T47D (cell line): Measurements from ENCODE around the gene EVC.

Experiments
- DNase-seq, 2 experiments: peaks; one replicate each; pipeline versions ENCODE4 v3.0.0 to v3.0.0-alpha.2; 2011 to 2012; ENCODE audit warnings: low read depth in 1 of 2, low spot score in 1 of 2
- JUND ChIP-seq: IDR thresholded peaks from 2 replicates; pipeline ENCODE4 v1.6.1; 2012; ENCODE audit warnings: low read depth
- in situ Hi-C: cut with HindIII; loops from 2 replicates; pipeline ENCODE4 v1.10.0; 2016; ENCODE audit warnings: low sequenced_read_pairs, low pct_unique_long_range_greater_than_20kb

EVC gene

GRCh38 chr4:5700459-5700858 is 10.5 kb upstream of the EVC start:
- in situ Hi-C loops = no loop called here
- no peak for DNase-seq
- TF ChIP-seq JUND = no peak

- no peak for TF ChIP-seq JUND
- DNase-seq = no peak
- in situ Hi-C loops = no loop called here
Observed at GRCh38 chr4:5701971-5702370, 9.0 kb upstream of the EVC start.

- in situ Hi-C loops = no loop called here
Observed at GRCh38 chr4:5703831-5704230, 7.2 kb upstream of the EVC start.

DNA sequence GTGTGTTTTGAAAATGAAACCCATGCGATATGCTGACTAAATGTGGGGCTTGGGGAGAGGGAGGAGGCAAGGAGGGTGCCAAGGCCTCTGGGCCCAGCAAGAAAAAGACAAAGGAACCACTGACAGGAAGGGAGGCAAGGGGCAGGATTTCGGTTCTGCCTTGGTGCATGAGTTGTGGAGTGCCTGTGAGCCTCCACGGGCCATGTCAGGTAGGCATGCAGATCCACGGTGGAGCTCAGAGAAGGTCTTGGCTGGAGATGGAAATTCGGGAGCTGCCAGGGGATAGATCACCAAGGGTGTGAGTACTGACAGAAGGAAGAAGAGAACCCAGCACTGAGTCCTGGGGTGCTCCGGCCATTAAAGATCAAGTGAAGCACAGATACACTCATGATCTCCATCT is 6.7 kb upstream of the EVC start:
- no peak for TF ChIP-seq JUND
- DNase-seq = no peak
- in situ Hi-C loops = no loop called here

More at GRCh38 chr4:5703831-5704230, 7.2 kb upstream of the EVC start:
- DNase-seq = no peak
- no peak for TF ChIP-seq JUND

DNA sequence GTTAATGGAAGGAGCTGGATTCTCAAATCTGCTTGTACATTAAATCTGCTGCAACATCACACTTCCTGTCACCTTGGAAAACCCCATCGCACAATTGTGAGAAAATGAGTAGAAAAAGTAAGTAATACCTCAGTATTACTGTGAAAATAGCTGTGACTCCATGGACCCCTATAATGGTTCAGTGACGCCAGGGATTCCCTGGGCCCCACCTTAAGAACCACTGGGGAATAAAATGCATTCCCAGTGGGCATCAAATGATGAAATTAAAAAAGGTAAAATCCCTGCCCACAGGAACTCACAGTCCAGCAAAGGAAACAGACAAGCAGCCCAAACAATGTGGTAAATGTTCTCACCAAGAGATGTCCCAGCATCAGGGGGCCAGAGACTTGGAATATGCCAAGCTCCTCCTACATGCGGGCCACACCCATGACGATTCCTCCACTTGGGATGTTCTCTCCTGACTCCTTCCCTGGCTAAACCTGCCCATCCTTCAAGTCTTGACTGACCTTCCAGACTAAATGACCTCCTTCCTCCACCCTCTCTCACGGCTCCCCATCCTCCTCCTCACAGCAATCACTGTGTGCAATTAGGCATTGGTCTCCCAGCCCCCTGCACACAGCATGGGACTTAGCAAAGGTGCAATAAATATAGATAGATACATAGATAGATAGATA is 5.2 kb upstream of the EVC start:
- peak in 1 of 2 experiments; percentile 79 for DNase-seq
- TF ChIP-seq JUND = no peak
- in situ Hi-C loops = no loop called here

DNA sequence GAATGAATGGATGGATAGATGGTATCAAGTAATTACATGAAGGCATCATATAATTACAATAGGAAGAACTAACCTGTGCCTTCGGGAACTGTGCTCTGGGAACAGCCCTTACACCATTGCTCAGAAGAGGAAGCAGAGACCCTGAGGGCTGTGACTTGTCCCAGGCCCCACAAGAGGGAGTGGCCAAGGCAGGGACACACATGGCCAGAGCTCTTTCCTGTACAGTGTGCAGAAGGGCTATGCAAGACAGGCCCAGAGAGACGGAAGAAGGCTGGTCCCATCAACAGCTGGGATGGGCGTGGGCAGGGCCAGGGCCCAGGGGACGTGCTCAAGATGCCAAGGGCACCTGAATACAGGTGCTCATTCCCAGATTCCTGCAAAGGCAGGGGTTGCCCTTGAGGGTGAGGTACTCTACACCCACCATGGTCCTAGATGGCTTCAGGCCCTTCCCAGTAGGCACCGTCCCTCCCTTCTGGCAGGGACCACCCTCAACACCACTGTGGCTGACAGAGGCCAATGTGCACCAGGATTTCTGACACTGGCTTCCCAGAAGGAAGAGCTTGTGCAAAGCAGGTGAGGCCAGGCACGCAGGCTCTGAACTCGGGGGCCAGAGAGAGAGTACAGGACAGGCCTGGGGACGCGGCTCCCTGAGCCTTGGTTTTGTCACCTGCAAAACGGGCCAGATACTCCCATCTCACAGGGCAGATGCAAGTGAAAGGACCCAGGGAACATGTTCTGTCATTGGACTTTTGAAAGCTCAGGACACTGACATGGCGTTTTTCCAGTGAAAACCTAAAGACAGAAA is 4.3 kb upstream of the EVC start:
- no peak for TF ChIP-seq JUND
- in situ Hi-C loops = no loop called here
- DNase-seq = no peak

- DNase-seq = no peak
- no peak for TF ChIP-seq JUND
- in situ Hi-C loops = no loop called here
Observed at GRCh38 chr4:5707366-5707765, 3.6 kb upstream of the EVC start.

DNA sequence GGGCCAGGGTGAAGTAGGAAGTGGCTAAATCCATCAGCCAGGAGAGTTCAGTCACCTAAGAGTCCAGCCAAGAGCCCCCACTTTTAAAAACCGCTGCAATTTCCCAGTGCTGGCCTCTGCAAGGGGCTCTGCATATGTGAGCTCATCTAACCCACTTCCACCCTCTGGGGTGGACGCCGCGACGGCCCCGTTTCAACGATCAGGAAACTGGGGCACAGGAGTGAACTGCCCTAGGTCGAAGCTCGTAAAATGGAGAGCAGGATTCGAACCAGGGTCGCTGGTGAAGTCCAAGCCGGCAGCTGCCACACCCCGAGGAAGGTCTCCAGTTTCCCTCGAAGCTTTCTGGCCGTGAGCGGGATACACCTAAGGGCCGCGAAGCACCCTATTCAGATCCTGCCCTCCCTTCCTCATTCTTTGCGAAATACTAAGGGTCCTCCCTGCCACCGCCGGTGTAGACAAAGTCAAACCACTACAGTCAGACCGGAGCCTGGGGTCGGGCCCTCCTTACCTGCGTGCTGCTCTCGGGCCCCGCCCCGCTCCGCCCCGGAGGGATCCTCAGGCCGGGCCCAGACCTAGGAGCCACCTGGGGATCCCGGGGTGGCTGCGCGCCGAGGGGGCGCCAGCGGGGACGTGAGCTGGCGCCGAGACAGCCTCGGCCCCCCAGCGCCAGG is 3.1 kb upstream of the EVC start:
- no peak for DNase-seq
- no peak for TF ChIP-seq JUND
- in situ Hi-C loops = no loop called here

GRCh38 chr4:5708449-5709206 is 2.4 kb upstream of the EVC start, which contains the start of gene EVC2:
Gene EVC2, minus strand, starts transcription at chr4:5708559. Its CDS starts 46 bp downstream, at chr4:5708513.
- no peak for TF ChIP-seq JUND
- no peak for DNase-seq
- in situ Hi-C loops = no loop called here

DNA sequence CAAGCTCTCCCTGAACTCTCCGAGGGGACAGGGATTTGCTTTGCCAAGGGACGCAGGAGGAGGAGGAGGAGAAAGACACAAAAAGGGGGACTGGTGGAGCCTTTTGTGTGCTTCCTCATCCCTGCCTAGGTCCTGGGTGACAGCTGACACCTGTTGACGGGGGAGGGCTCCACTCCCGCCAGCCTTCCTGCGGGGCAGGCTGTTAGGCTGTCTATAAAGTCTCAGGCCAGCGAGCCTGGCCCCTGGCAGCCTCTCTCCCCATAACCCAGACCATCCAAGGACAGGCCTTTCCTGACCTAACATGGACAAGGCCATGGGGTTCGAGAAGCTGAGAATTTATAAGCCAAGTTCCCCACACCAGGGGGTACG is 1.8 kb upstream of the EVC start:
- TF ChIP-seq JUND = no peak
- no peak for DNase-seq
- in situ Hi-C loops = no loop called here

- no peak for DNase-seq
- TF ChIP-seq JUND = no peak
- in situ Hi-C loops = no loop called here
Observed at GRCh38 chr4:5710065-5710960, 688 bp upstream of the EVC start.

DNA sequence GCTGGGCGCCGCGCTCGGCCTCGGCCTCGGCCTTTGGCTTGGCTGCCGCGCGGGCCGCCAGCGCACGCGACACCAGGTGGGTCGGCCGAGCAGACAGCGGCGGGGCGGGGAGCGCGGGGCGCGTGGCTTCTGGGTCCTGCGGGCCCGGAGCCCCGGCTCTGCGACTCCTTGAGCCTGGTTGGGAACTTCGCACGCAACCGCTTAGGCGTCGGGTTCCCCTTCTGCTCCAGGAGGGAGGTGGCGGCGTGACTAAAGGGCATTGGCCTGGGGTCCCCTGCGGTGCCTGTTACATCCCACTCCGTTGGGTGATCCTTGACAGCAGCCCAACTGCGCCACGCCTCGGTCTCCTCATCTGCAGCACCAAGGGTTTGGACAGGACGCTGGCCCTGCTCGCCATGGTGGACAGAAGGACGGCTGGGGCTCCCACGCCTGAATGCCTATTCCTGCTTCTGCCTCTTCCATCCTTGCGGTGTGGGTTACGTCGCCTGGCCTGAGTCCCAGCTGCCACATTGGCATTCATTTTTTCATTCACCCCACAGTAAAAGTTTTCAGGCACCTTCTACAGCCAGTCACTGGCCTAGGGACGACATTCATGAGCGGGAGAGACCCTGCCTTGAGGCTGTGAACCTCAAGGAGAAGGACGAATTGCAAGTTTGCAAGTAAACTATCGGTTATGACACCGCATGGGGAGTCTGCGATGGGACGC is 631 bp downstream of the EVC start:
- no peak for DNase-seq
- in situ Hi-C loops = no loop called here
- TF ChIP-seq JUND = no peak
